Cerebellar nuclear complex (tissue), 1 donor: Measurements from ENCODE around the gene SOX1.

Experiments used
- DNase-seq, 2 experiments: peaks; one replicate each; lab custom pipeline; 2025; lab: John Stamatoyannopoulos, UW

The SOX1 gene

GRCh38 chr13:112106478-112107141, 39.7 kb downstream of the SOX1 start:
- DNase-seq = no peak

- DNase-seq = no peak
Measured at GRCh38 chr13:112107289-112107688, 40.3 kb downstream of the SOX1 start.

- DNase-seq = no peak
Measured at GRCh38 chr13:112110479-112110878, 43.5 kb downstream of the SOX1 start.

- no peak for DNase-seq
Measured at GRCh38 chr13:112111239-112111857, 44.4 kb downstream of the SOX1 start.

- DNase-seq = no peak
Measured at GRCh38 chr13:112112534-112113276, 45.8 kb downstream of the SOX1 start.

GRCh38 chr13:112113348-112113747, 46.4 kb downstream of the SOX1 start:
- no peak for DNase-seq

GRCh38 chr13:112113851-112114250, 46.9 kb downstream of the SOX1 start:
- DNase-seq = no peak

GRCh38 chr13:112114391-112114790, 47.4 kb downstream of the SOX1 start:
- DNase-seq = no peak

- DNase-seq = no peak
Measured at GRCh38 chr13:112115403-112116091, 48.6 kb downstream of the SOX1 start.

- DNase-seq = no peak
Measured at GRCh38 chr13:112116187-112116950, 49.4 kb downstream of the SOX1 start.

GRCh38 chr13:112117258-112117954, 50.5 kb downstream of the SOX1 start:
- DNase-seq = no peak

- no peak for DNase-seq
Measured at GRCh38 chr13:112117955-112118302, 51.0 kb downstream of the SOX1 start.

- no peak for DNase-seq
Measured at GRCh38 chr13:112118451-112119064, 51.6 kb downstream of the SOX1 start.

- no peak for DNase-seq
Measured at GRCh38 chr13:112119192-112120030, 52.5 kb downstream of the SOX1 start.

GRCh38 chr13:112120031-112120373, 53.1 kb downstream of the SOX1 start:
- no peak for DNase-seq
